WERI-Rb-1 (cell line): ENCODE results near the gene TBCD.

Experiments
- DNase-seq: peaks from one replicate; pipeline ENCODE4 v3.0.0-alpha.2; 2020
- H3K27ac ChIP-seq: fragments of 250-450 bp; sonication (Bioruptor Pico); 2 replicates; pipeline ENCODE4 v1.5.1; 2020; ENCODE audit warnings: mild to moderate bottlenecking, moderate library complexity
- H3K27me3 ChIP-seq: fragments of 250-450 bp; sonication (Bioruptor Pico); 2 replicates; pipeline ENCODE4 v1.5.1; 2021; ENCODE audit warnings: mild to moderate bottlenecking, low read depth, moderate library complexity; ENCODE audit not compliant: insufficient read depth, severe bottlenecking
- H3K36me3 ChIP-seq: fragments of 250-450 bp; sonication (Bioruptor Pico); 2 replicates; pipeline ENCODE4 v1.5.1; 2020; ENCODE audit warnings: mild to moderate bottlenecking, moderate library complexity
- H3K4me3 ChIP-seq: 2 replicates; pipeline ENCODE4 v1.5.1; 2011; ENCODE audit warnings: low read depth, mild to moderate bottlenecking, control low read depth, low read length
- H3K9me3 ChIP-seq: fragments of 250-450 bp; sonication (Bioruptor Pico); 2 replicates; pipeline ENCODE4 v1.5.1; 2021; ENCODE audit warnings: mild to moderate bottlenecking, moderate library complexity; ENCODE audit not compliant: severe bottlenecking
- CTCF ChIP-seq: IDR thresholded peaks from 2 replicates; pipeline ENCODE4 v1.5.1; 2011; ENCODE audit warnings: low read depth, mild to moderate bottlenecking, control low read depth, inconsistent platforms, low read length

TBCD gene

DNA sequence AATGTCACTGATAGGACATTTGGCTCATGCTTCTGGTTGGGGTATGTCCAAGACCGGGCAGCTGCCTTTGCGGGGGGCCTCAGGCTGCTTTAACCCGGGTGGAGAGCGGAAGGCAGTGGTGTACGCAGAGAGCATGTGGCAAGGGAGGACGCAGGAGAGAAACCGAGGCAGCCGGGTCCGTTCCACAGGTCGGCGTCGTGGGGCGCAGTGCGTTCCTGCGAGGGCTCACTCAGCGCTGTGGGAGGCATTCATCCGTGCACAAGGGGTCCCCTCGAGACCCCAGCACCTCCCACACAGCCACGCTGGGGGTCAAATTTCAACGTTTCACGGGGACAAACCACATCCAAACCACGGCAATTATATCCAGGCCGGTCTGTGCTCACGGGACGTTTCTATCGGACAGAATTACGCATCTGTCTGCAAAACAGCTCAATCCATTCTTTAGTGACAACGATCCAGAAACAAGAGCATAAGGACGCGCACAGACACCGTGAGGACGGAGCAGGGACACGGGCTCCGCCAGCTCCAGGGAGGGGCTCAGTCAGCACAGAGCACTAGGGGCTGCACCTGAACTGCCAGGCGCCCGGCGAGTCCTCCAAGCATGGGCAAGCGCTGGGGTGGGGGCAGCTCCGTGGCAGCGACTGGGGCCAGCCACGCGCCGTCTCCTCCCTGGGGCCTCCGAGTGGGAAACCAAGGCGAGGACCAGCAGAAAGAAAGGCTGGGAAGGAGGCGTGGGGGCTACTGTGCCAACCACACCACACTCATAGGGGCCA lies 219.1 kb downstream of the TBCD start:
- H3K4me3 ChIP-seq, result no peak overlapping the region
- DNase-seq, result no peak
- no peak for TF ChIP-seq CTCF
- no peaks in the 10 kb centered on the region for H3K27me3 ChIP-seq
- no peak overlapping the region for H3K27ac ChIP-seq
- H3K36me3 ChIP-seq, result no peaks in the 10 kb centered on the region
- H3K9me3 ChIP-seq, result peaks cover 2% of the 10 kb centered on the region

DNA sequence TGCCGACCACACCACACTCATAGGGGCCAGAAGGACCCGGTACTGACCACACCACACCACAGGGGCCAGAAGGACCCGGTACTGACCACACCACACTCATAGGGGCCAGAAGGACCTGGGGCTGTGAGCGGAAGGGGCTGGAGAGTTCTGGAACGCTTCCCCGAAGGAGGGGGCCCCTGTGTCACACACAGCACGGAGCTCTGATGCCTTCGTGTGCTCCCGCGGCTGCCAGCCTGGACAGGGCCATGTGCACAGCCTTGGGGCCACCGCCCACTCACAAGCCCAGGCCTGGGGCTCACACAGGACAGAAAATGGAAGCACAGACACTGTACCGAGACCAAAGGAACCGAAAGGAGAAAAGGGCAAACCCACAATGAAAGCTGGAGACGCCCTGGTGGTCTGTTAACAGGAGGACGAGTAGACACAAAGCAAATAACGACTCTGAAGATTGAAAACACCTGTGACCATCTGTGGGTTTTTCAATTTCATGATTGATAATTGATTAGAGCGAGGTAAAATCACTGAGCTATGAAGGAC lies 221.0 kb downstream of the TBCD start:
- no peak for DNase-seq
- Histone ChIP-seq H3K4me3 (no peak overlapping the region), H3K9me3 (peaks cover 2% of the 10 kb centered on the region), H3K27ac (no peak overlapping the region), H3K27me3 (no peaks in the 10 kb centered on the region), H3K36me3 (no peaks in the 10 kb centered on the region)
- TF ChIP-seq CTCF, result no peak

- no peak overlapping the region for H3K4me3 ChIP-seq
- H3K9me3 ChIP-seq, result peaks cover 2% of the 10 kb centered on the region
- TF ChIP-seq CTCF, result no peak
- DNase-seq, result no peak
- no peaks in the 10 kb centered on the region for H3K36me3 ChIP-seq
- no peak overlapping the region for H3K27ac ChIP-seq
- H3K27me3 ChIP-seq, result no peaks in the 10 kb centered on the region
These were observed 221.7 kb downstream of the TBCD start for GRCh38 chr17:82973456-82974135.

DNA sequence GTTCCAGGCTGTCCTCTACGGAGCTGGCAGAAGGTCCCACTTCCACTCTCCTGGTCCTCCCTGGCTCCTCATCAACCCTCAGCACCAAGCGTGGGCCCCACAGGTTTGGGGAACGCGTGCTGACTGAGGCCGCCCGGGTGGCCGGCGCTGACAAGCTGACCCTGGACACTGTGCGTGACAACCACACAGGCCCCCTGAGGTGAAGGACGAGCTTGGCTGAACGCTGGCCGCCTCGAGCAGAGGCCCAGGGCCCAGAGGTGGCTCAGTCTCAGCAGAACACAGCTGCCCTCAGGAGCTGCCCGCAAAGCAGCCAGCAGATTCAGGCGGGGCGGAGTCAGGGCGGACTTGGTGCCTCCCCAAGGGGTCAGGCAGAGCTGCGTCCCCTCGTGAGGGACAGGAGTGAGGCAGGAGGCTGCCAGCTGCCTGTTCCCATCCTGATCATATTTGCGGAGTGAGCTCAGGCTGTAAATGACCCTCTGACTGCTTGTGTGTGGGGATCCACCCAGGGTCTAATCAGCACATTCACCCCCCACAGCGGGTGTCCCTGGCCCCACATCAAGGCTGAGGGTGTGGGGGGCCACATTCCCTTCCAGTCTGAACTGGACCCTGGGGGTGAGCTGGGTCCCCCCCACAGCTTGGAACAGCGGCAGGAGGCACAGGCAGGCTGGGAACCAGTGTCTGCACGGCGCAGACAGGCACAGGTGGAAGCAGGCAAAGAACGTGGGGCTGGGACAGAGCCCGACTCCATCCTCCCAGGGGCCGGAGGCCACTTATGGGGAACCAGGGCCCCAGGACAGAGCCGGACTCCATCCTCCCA lies 222.5 kb downstream of the TBCD start:
- no peaks in the 10 kb centered on the region for H3K36me3 ChIP-seq
- no peak overlapping the region for H3K4me3 ChIP-seq
- no peak for DNase-seq
- no peak overlapping the region for H3K27ac ChIP-seq
- H3K9me3 ChIP-seq, result peaks cover 2% of the 10 kb centered on the region
- no peak for TF ChIP-seq CTCF
- no peaks in the 10 kb centered on the region for H3K27me3 ChIP-seq

DNA sequence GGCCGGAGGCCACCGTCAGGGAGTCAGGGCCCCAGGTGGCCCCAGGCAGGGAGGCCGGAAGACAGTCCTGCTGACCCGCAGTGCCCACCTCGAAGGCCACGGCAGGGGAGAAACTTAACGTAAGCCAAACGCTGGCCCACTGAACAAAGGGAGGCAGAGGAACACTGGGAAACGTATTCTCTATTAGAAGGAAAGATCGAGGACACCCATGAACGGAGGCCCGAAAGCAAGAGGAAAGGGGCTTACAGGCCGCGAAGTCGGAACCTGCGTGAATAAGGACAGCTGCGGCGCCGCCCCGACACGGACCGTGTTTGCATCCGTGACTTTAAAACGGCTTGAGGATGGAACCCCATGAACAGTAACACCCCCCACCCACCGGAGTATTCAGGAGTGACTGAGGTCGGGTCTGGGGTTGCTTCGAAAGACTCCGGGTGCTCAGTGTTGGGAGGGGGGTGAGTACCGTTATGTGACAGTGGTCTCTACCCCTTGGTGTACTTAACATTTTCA lies 225.2 kb downstream of the TBCD start:
- DNase-seq, result no peak
- H3K27me3 ChIP-seq, result no peaks in the 10 kb centered on the region
- no peak overlapping the region for H3K4me3 ChIP-seq
- TF ChIP-seq CTCF, result no peak
- no peaks in the 10 kb centered on the region for H3K36me3 ChIP-seq
- no peaks in the 10 kb centered on the region for H3K9me3 ChIP-seq
- no peak overlapping the region for H3K27ac ChIP-seq
